HCT116 (cell line): ENCODE data around the gene ARL8B. TPM values are rescaled to one million over a fixed set of nuclear protein-coding genes. Genes with fewer than 3 reads are reported as not detected.

Experiments used
- ATAC-seq: fragments of 200-7000 bp; cut with Tn5 transposase; 2 replicates; pipeline ENCODE4 v1.9.1; 2020; ENCODE audit warnings: mild to moderate bottlenecking, moderate library complexity
- BruUV-seq: library from RNA; stranded (reverse); fragments of 400-500 nt; replicated peaks from 2 replicates; lab custom pipeline; 2021; lab: Mats Ljungman, UMichigan
- CTCF ChIA-PET: fragments of 300-600 bp; sonication (Branson Sonifier 250); formaldehyde crosslinking; loops from one replicate; lab custom pipeline; 2021; ENCODE audit warnings: antibody characterized with exemption; lab: Charles Lee
- POLR2A ChIA-PET: fragments of 300-600, 350-600 bp; sonication (Branson Sonifier 250); formaldehyde crosslinking; loops from one replicate; lab custom pipeline; 2021; ENCODE audit warnings: antibody characterized with exemption; lab: Charles Lee
- RAD21 ChIA-PET, 2 experiments: fragments of 300-600 bp; sonication (Branson Sonifier 250); formaldehyde crosslinking; loops; one replicate each; lab custom pipeline; 2023; ENCODE audit warnings: low total read pairs in 2 of 2; ENCODE audit not compliant: uncharacterized antibody in 2 of 2, unreplicated experiment in 2 of 2, low non-redundant PET in 1 of 2; lab: Charles Lee
- DNase-seq: peaks from one replicate; pipeline ENCODE4 v3.0.0-alpha.2; 2010; ENCODE audit warnings: low read depth, low spot score
- H2AFZ ChIP-seq: fragments of 200-600 bp; shearing (Covaris generic), sonication (generic); 2 replicates; pipeline ENCODE4 v1.6.1; 2017; ENCODE audit warnings: low read depth, mixed run types, mixed read lengths, antibody characterized with exemption, low read length; ENCODE audit not compliant: poor library complexity, severe bottlenecking
- H3K27ac ChIP-seq: 2 replicates; pipeline ENCODE4 v1.5.1; 2012; ENCODE audit warnings: low read depth, low read length
- H3K27me3 ChIP-seq: fragments of 200-600 bp; sonication (generic); 2 replicates; pipeline ENCODE4 v1.6.1; 2016; ENCODE audit warnings: mixed run types, low read length, mixed read lengths; ENCODE audit not compliant: insufficient read depth
- H3K36me3 ChIP-seq, 2 experiments: fragments of 200-500 bp in 1 of 2; fragments of 200-600 bp in 1 of 2; sonication (Bioruptor generic) in 1 of 2; sonication (generic) in 1 of 2; 2 replicates each; pipeline versions ENCODE4 v1.5.1 to v1.6.1; 2014 to 2016; ENCODE audit warnings: low read length in 2 of 2, inconsistent platforms in 1 of 2, mixed read lengths in 1 of 2, mixed run types in 1 of 2; ENCODE audit not compliant: insufficient read depth in 2 of 2, control insufficient read depth in 1 of 2
- H3K4me1 ChIP-seq, 2 experiments: fragments of 200-600 bp in 1 of 2; sonication (generic) in 1 of 2; 2 replicates each; pipeline versions ENCODE4 v1.5.1 to v1.6.1; 2012 to 2017; ENCODE audit warnings: low read length in 2 of 2, inconsistent platforms in 1 of 2, mild to moderate bottlenecking in 1 of 2, mixed read lengths in 1 of 2, mixed run types in 1 of 2, moderate library complexity in 1 of 2; ENCODE audit not compliant: insufficient read depth in 2 of 2, control insufficient read depth in 1 of 2
- H3K4me2 ChIP-seq: fragments of 200-600 bp; sonication (generic); 2 replicates; pipeline ENCODE4 v1.6.1; 2017; ENCODE audit warnings: mixed run types, low read length, mixed read lengths
- H3K4me3 ChIP-seq, 2 experiments: fragments of 200-600 bp in 1 of 2; sonication (generic) in 1 of 2; replicated peaks in 1 of 2; 2 replicates each; pipeline ENCODE4 v1.5.1; 2011 to 2016; ENCODE audit warnings: low read length in 2 of 2, control low read depth in 1 of 2, low read depth in 1 of 2, mild to moderate bottlenecking in 1 of 2, mixed read lengths in 1 of 2, mixed run types in 1 of 2
- H3K79me2 ChIP-seq: fragments of 200-600 bp; sonication (generic); 2 replicates; pipeline ENCODE4 v1.6.1; 2017; ENCODE audit warnings: mild to moderate bottlenecking, mixed run types, low read length, moderate library complexity, mixed read lengths; ENCODE audit not compliant: insufficient read depth
- H3K9ac ChIP-seq: fragments of 200-600 bp; sonication (generic); 2 replicates; pipeline ENCODE4 v1.6.1; 2016; ENCODE audit warnings: low read length, mixed read lengths
- H3K9me2 ChIP-seq: fragments of 200-600 bp; sonication (generic), shearing (Covaris generic); 2 replicates; pipeline ENCODE4 v1.6.1; 2017; ENCODE audit warnings: mixed run types, mild to moderate bottlenecking, moderate library complexity; ENCODE audit not compliant: insufficient read depth
- H3K9me3 ChIP-seq, 2 experiments: fragments of 200-500 bp in 1 of 2; fragments of 200-600 bp in 1 of 2; sonication (Bioruptor generic) in 1 of 2; sonication (generic) in 1 of 2; 2 replicates each; pipeline ENCODE4 v1.6.1; 2014 to 2017; ENCODE audit warnings: low read length in 2 of 2, mixed read lengths in 2 of 2, inconsistent platforms in 1 of 2, low read depth in 1 of 2, mild to moderate bottlenecking in 1 of 2, mixed run types in 1 of 2, moderate library complexity in 1 of 2; ENCODE audit not compliant: control insufficient read depth in 1 of 2, insufficient read depth in 1 of 2
- H4K20me1 ChIP-seq: fragments of 200-600 bp; sonication (generic), shearing (Covaris generic); 2 replicates; pipeline ENCODE4 v1.6.1; 2017; ENCODE audit warnings: mixed run types, mild to moderate bottlenecking, moderate library complexity; ENCODE audit not compliant: insufficient read depth
- CEBPB ChIP-seq: IDR thresholded peaks from 2 replicates; pipeline ENCODE4 v1.6.1; 2012; ENCODE audit warnings: low read depth
- EGR1 ChIP-seq: IDR thresholded peaks from 2 replicates; pipeline ENCODE4 v1.6.1; 2012; ENCODE audit warnings: low read depth
- EZH2phosphoT487 ChIP-seq: fragments of 200-600 bp; IDR thresholded peaks from 2 replicates; pipeline ENCODE4 v1.6.1; 2018; ENCODE audit warnings: antibody characterized with exemption, borderline replicate concordance
- JUND ChIP-seq: IDR thresholded peaks from 2 replicates; pipeline ENCODE4 v1.6.1; 2012
- POLR2A ChIP-seq: IDR thresholded peaks from 2 replicates; pipeline ENCODE4 v1.7.0; 2011; ENCODE audit warnings: borderline replicate concordance; ENCODE audit not compliant: insufficient read depth, insufficient read length; ENCODE audit errors: extremely low read depth
- RAD21 ChIP-seq: IDR thresholded peaks from 2 replicates; pipeline ENCODE4 v1.6.1; 2012; ENCODE audit warnings: low read depth, mild to moderate bottlenecking
- SP1 ChIP-seq: IDR thresholded peaks from 2 replicates; pipeline ENCODE4 v1.6.1; 2012; ENCODE audit warnings: low read depth
- YY1 ChIP-seq: IDR thresholded peaks from 2 replicates; pipeline ENCODE4 v1.6.1; 2011; ENCODE audit warnings: low read length, low read depth, moderate library complexity, mild to moderate bottlenecking; ENCODE audit not compliant: insufficient replicate concordance; ENCODE audit errors: extremely low read depth
- ZFX ChIP-seq: fragments of 450-650 bp; IDR thresholded peaks from 2 replicates; pipeline ENCODE4 v1.6.1; 2017
- ZNF274 ChIP-seq: fragments of 200-500 bp; sonication (Bioruptor generic); IDR thresholded peaks from 2 replicates; pipeline ENCODE4 v1.6.1; 2014; ENCODE audit warnings: mild to moderate bottlenecking, low read depth, low read length, inconsistent platforms
- intact Hi-C: fragments of 100-400 bp; cut with micrococcal nuclease; formaldehyde crosslinking; loops from 2 replicates; pipeline ENCODE4 v1.10.0; 2022
- total RNA-seq: library from RNA; stranded (reverse); gene quantifications from one replicate; pipeline ENCODE4 v1.2.1, GENCODE V29; 2021; ENCODE audit not compliant: unreplicated experiment
- TF ChIP-seq, protein P1 (sequence below): IDR thresholded peaks from 2 replicates; pipeline ENCODE4 v1.6.1; 2012; ENCODE audit warnings: low read depth
- TF ChIP-seq, protein P2 (sequence below): IDR thresholded peaks from 2 replicates; pipeline ENCODE4 v1.6.1; 2012

ARL8B gene
- total RNA-seq, 1 experiment from 2014 or later, result 38.1 TPM

DNA sequence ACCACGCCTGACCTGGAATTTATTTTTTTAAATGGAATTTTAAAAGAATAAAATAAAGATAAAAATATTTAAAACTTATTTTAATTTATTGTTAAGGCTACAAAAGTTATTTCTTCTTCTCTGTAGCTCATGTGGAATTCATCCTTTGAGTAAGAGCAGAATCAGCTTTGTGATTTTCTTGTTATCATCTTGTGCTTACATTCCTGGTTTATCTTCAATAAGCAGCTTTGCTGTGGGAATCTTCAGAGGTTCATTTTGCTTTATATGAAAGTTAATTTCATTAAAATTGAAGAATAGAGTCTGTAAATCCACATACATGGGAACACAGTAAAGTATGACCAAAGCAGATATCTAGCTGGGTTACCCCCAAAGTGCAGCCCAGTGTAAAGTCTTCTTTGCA, 35.4 kb upstream of the ARL8B start:
- H3K4me1 ChIP-seq, result no peaks in the 10 kb centered on the region
- H3K27me3 ChIP-seq, result no peaks in the 10 kb centered on the region
- RAD21 ChIA-PET, result no interaction called here
- H3K9ac ChIP-seq, result no peak overlapping the region
- no peak overlapping the region for H3K27ac ChIP-seq
- H3K9me3 ChIP-seq, result no peaks in the 10 kb centered on the region
- no peak overlapping the region for H2AFZ ChIP-seq
- no peaks in the 10 kb centered on the region for H3K36me3 ChIP-seq
- no peak overlapping the region for H3K4me3 ChIP-seq
- H3K79me2 ChIP-seq, result no peaks in the 10 kb centered on the region
- intact Hi-C loops, result no loop called here
- no peaks in the 10 kb centered on the region for H4K20me1 ChIP-seq
- TF ChIP-seq, protein P1, sequence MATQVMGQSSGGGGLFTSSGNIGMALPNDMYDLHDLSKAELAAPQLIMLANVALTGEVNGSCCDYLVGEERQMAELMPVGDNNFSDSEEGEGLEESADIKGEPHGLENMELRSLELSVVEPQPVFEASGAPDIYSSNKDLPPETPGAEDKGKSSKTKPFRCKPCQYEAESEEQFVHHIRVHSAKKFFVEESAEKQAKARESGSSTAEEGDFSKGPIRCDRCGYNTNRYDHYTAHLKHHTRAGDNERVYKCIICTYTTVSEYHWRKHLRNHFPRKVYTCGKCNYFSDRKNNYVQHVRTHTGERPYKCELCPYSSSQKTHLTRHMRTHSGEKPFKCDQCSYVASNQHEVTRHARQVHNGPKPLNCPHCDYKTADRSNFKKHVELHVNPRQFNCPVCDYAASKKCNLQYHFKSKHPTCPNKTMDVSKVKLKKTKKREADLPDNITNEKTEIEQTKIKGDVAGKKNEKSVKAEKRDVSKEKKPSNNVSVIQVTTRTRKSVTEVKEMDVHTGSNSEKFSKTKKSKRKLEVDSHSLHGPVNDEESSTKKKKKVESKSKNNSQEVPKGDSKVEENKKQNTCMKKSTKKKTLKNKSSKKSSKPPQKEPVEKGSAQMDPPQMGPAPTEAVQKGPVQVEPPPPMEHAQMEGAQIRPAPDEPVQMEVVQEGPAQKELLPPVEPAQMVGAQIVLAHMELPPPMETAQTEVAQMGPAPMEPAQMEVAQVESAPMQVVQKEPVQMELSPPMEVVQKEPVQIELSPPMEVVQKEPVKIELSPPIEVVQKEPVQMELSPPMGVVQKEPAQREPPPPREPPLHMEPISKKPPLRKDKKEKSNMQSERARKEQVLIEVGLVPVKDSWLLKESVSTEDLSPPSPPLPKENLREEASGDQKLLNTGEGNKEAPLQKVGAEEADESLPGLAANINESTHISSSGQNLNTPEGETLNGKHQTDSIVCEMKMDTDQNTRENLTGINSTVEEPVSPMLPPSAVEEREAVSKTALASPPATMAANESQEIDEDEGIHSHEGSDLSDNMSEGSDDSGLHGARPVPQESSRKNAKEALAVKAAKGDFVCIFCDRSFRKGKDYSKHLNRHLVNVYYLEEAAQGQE, result no peak
- TF ChIP-seq CEBPB (no peak), JUND (no peak), RAD21 (no peak), SP1 (no peak)
- TF ChIP-seq, protein P2, sequence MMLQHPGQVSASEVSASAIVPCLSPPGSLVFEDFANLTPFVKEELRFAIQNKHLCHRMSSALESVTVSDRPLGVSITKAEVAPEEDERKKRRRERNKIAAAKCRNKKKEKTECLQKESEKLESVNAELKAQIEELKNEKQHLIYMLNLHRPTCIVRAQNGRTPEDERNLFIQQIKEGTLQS, result no peak
- TF ChIP-seq, all 23 proteins: peak for 0
- Histone ChIP-seq H3K4me2 (no peak overlapping the region), H3K9me2 (no peaks in the 10 kb centered on the region)
- ATAC-seq (no peak), DNase-seq (no peak)
- POLR2A ChIA-PET, result no interaction called here
- CTCF ChIA-PET, result no interaction called here
- BruUV-seq, result no TSS peak

DNA sequence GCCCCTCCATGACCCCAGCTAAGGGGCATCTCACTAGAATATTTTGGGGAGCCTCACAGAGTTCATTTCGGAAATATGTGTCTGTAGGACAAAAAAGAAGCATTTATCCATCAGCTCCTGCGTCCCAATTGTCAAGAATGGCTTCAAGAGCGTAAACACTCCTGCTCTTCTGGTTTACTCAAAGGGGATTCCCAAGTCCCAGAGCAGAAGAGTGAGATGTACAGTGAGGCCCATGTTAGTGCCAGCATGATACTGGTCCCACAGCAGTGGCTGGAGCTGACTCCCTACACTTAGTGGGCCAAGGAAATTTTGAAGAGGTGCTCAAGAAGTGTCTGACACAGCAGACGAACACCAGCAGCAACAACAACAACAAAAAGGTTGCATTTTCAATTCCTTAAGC, 34.9 kb upstream of the ARL8B start:
- Histone ChIP-seq H3K9me2 (no peaks in the 10 kb centered on the region), H4K20me1 (no peaks in the 10 kb centered on the region), H3K79me2 (no peaks in the 10 kb centered on the region), H3K4me3 (no peak overlapping the region)
- RAD21 ChIA-PET, result no interaction called here
- POLR2A ChIA-PET, result no interaction called here
- TF ChIP-seq YY1, result no peak
- TF ChIP-seq ZNF274, result no peak
- TF ChIP-seq CEBPB, result no peak
- TF ChIP-seq ZFX, result no peak
- no peak for TF ChIP-seq EZH2phosphoT487
- TF ChIP-seq POLR2A, result no peak
- TF ChIP-seq, protein P2, result no peak
- no peak for TF ChIP-seq EGR1
- TF ChIP-seq, all 23 proteins: peak for 0
- Histone ChIP-seq H3K36me3 (no peaks in the 10 kb centered on the region), H3K9ac (no peak overlapping the region), H3K27ac (no peak overlapping the region), H2AFZ (no peak overlapping the region), H3K4me2 (no peak overlapping the region), H3K4me1 (no peaks in the 10 kb centered on the region), H3K9me3 (no peaks in the 10 kb centered on the region), H3K27me3 (no peaks in the 10 kb centered on the region)
- intact Hi-C loops, result no loop called here
- ATAC-seq (no peak), DNase-seq (no peak)
- no TSS peak for BruUV-seq
- CTCF ChIA-PET, result no interaction called here
